IPS-15b (cell line): ENCODE measurements around the gene GABRR1.
"Not testable (repeated sequence)": the region's sequence is repeated elsewhere in the genome, so short reads cannot be mapped to it uniquely, and the experiment has no call there.

Experiments
- H3K27me3 ChIP-seq: one replicate; pipeline ENCODE4 v1.6.1; 2013; ENCODE audit warnings: low read length; ENCODE audit not compliant: control insufficient read depth, insufficient read depth
- H3K36me3 ChIP-seq: one replicate; pipeline ENCODE4 v1.6.1; 2013; ENCODE audit warnings: low read length; ENCODE audit not compliant: control insufficient read depth, insufficient read depth
- H3K4me1 ChIP-seq: one replicate; pipeline ENCODE4 v1.6.1; 2013; ENCODE audit warnings: mild to moderate bottlenecking, low read length; ENCODE audit not compliant: control insufficient read depth, insufficient read depth
- H3K4me3 ChIP-seq: one replicate; pipeline ENCODE4 v1.5.1; 2013; ENCODE audit warnings: low read depth, low read length
- H3K9ac ChIP-seq: one replicate; pipeline ENCODE4 v1.6.1; 2013; ENCODE audit warnings: low read depth, mild to moderate bottlenecking, low read length
- H3K9me3 ChIP-seq: one replicate; pipeline ENCODE4 v1.6.1; 2013; ENCODE audit warnings: mild to moderate bottlenecking, low read length; ENCODE audit not compliant: control insufficient read depth, insufficient read depth

Gene GABRR1

GRCh38 chr6:89250239-89250638 is 33.1 kb upstream of the GABRR1 start:
- Histone ChIP-seq H3K9me3 (no peaks in the 10 kb centered on the region), H3K4me1 (no peaks in the 10 kb centered on the region), H3K9ac (no peak overlapping the region), H3K27me3 (no peaks in the 10 kb centered on the region), H3K4me3 (no peak overlapping the region), H3K36me3 (no peaks in the 10 kb centered on the region)

- no peaks in the 10 kb centered on the region for H3K27me3 ChIP-seq
- no peaks in the 10 kb centered on the region for H3K36me3 ChIP-seq
- no peak overlapping the region for H3K4me3 ChIP-seq
- H3K9me3 ChIP-seq, result no peaks in the 10 kb centered on the region
- H3K9ac ChIP-seq, result no peak overlapping the region
- peaks cover 17% of the 10 kb centered on the region for H3K4me1 ChIP-seq
Measured at GRCh38 chr6:89244241-89244985, 27.3 kb upstream of the GABRR1 start.

GRCh38 chr6:89243331-89243629 is 26.1 kb upstream of the GABRR1 start:
- Histone ChIP-seq H3K9me3 (no peaks in the 10 kb centered on the region), H3K27me3 (no peaks in the 10 kb centered on the region), H3K4me1 (peaks cover 17% of the 10 kb centered on the region), H3K4me3 (no peak overlapping the region), H3K36me3 (no peaks in the 10 kb centered on the region), H3K9ac (no peak overlapping the region)

- no peak overlapping the region for H3K9ac ChIP-seq
- no peaks in the 10 kb centered on the region for H3K9me3 ChIP-seq
- H3K4me3 ChIP-seq, result no peak overlapping the region
- peaks cover 17% of the 10 kb centered on the region for H3K4me1 ChIP-seq
- H3K27me3 ChIP-seq, result no peaks in the 10 kb centered on the region
- no peaks in the 10 kb centered on the region for H3K36me3 ChIP-seq
Measured at GRCh38 chr6:89242574-89243330, 25.6 kb upstream of the GABRR1 start.

GRCh38 chr6:89239338-89239737 is 22.2 kb upstream of the GABRR1 start:
- H3K4me1 ChIP-seq, result peaks cover 16% of the 10 kb centered on the region
- no peaks in the 10 kb centered on the region for H3K9me3 ChIP-seq
- H3K27me3 ChIP-seq, result no peaks in the 10 kb centered on the region
- no peaks in the 10 kb centered on the region for H3K36me3 ChIP-seq
- no peak overlapping the region for H3K9ac ChIP-seq
- no peak overlapping the region for H3K4me3 ChIP-seq

- H3K9ac ChIP-seq, result no peak overlapping the region
- no peaks in the 10 kb centered on the region for H3K36me3 ChIP-seq
- H3K27me3 ChIP-seq, result no peaks in the 10 kb centered on the region
- no peaks in the 10 kb centered on the region for H3K9me3 ChIP-seq
- peaks cover under 1% of the 10 kb centered on the region for H3K4me1 ChIP-seq
- no peak overlapping the region for H3K4me3 ChIP-seq
Measured at GRCh38 chr6:89237158-89237557, 20.0 kb upstream of the GABRR1 start.

GRCh38 chr6:89233605-89234004 is 16.4 kb upstream of the GABRR1 start:
- H3K36me3 ChIP-seq, H3K4me3 ChIP-seq, H3K4me1 ChIP-seq, H3K9me3 ChIP-seq, H3K9ac ChIP-seq, H3K27me3 ChIP-seq: not testable (repeated sequence)

GRCh38 chr6:89222712-89223039 is 5.5 kb upstream of the GABRR1 start:
- Histone ChIP-seq H3K4me3 (no peak overlapping the region), H3K27me3 (no peaks in the 10 kb centered on the region), H3K9ac (no peak overlapping the region), H3K36me3 (no peaks in the 10 kb centered on the region), H3K4me1 (no peaks in the 10 kb centered on the region), H3K9me3 (no peaks in the 10 kb centered on the region)

- no peak overlapping the region for H3K4me3 ChIP-seq
- H3K27me3 ChIP-seq, result no peaks in the 10 kb centered on the region
- no peak overlapping the region for H3K9ac ChIP-seq
- no peaks in the 10 kb centered on the region for H3K9me3 ChIP-seq
- H3K36me3 ChIP-seq, result no peaks in the 10 kb centered on the region
- H3K4me1 ChIP-seq, result no peaks in the 10 kb centered on the region
Measured at GRCh38 chr6:89221971-89222711, 5.0 kb upstream of the GABRR1 start.

- no peaks in the 10 kb centered on the region for H3K9me3 ChIP-seq
- no peaks in the 10 kb centered on the region for H3K27me3 ChIP-seq
- peaks cover 2% of the 10 kb centered on the region for H3K4me1 ChIP-seq
- H3K9ac ChIP-seq, result no peak overlapping the region
- no peak overlapping the region for H3K4me3 ChIP-seq
- no peaks in the 10 kb centered on the region for H3K36me3 ChIP-seq
Measured at GRCh38 chr6:89221129-89221528, 4.0 kb upstream of the GABRR1 start.

- Histone ChIP-seq H3K27me3 (no peaks in the 10 kb centered on the region), H3K4me1 (peaks cover 12% of the 10 kb centered on the region), H3K9me3 (no peaks in the 10 kb centered on the region), H3K4me3 (no peak overlapping the region), H3K9ac (no peak overlapping the region), H3K36me3 (no peaks in the 10 kb centered on the region)
Measured at GRCh38 chr6:89216411-89216810, 747 bp downstream of the GABRR1 start.

GRCh38 chr6:89215391-89215790 is 1.8 kb downstream of the GABRR1 start:
- H3K4me3 ChIP-seq, result no peak overlapping the region

More at GRCh38 chr6:89215391-89215790, 1.8 kb downstream of the GABRR1 start:
- Histone ChIP-seq H3K27me3 (no peaks in the 10 kb centered on the region), H3K9ac (no peak overlapping the region), H3K4me1 (peaks cover 14% of the 10 kb centered on the region), H3K9me3 (no peaks in the 10 kb centered on the region), H3K36me3 (no peaks in the 10 kb centered on the region)
